Heart right ventricle (tissue), 16 donors: ENCODE measurements around the gene ARMC7. TPM values are rescaled to one million over a fixed set of nuclear protein-coding genes. Genes with fewer than 3 reads are reported as not detected.

Experiments used
- ATAC-seq, 8 donors: fragments of 200-7000 bp; cut with Tn5 transposase; one replicate each; pipeline ENCODE4 v1.9.1; 2020; ENCODE audit warnings: mild to moderate bottlenecking in 8 of 8, moderate library complexity in 8 of 8, moderate number of reproducible peaks in 1 of 8
- DNase-seq, 2 donors: peaks; one replicate each; pipeline ENCODE4 v3.0.0-alpha.2; 2020
- H3K27ac ChIP-seq, 10 donors: fragments of 200-600 bp; sonication (generic) in 2 of 10; one replicate each; pipeline versions ENCODE4 v1.5.0 to v1.8.0; 2020 to 2022; ENCODE audit warnings: mild to moderate bottlenecking in 3 of 10
- H3K27me3 ChIP-seq, 7 donors: fragments of 200-600 bp; one replicate each; pipeline ENCODE4 v1.8.0; 2021 to 2022; ENCODE audit warnings: mild to moderate bottlenecking in 2 of 7
- H3K36me3 ChIP-seq, 9 donors: fragments of 200-600 bp; sonication (generic) in 1 of 9; one replicate each; pipeline versions ENCODE4 v1.5.0 to v1.8.0; 2020 to 2022; ENCODE audit warnings: mild to moderate bottlenecking in 2 of 9
- H3K4me1 ChIP-seq, 9 donors: fragments of 200-600 bp; sonication (generic) in 1 of 9; one replicate each; pipeline versions ENCODE4 v1.5.0 to v1.8.0; 2020 to 2022; ENCODE audit warnings: mild to moderate bottlenecking in 4 of 9
- H3K4me3 ChIP-seq, 10 donors: fragments of 200-600 bp; sonication (generic) in 2 of 10; one replicate each; pipeline versions ENCODE4 v1.5.0 to v1.8.0; 2020 to 2022; ENCODE audit warnings: mild to moderate bottlenecking in 7 of 10, moderate library complexity in 2 of 10
- H3K9me3 ChIP-seq, 11 donors: fragments of 200-600 bp in 10 of 11; sonication (generic) in 2 of 11; one replicate each; pipeline versions ENCODE4 v1.5.0 to v1.8.0; 2013 to 2022; ENCODE audit warnings: mild to moderate bottlenecking in 2 of 11, control low read depth in 1 of 11, moderate library complexity in 1 of 11
- CTCF ChIP-seq, 9 donors: fragments of 200-600 bp; sonication (generic) in 2 of 9; IDR thresholded peaks; one replicate each; pipeline versions ENCODE4 v1.5.0 to v1.8.0; 2021 to 2022; ENCODE audit warnings: antibody characterized with exemption in 9 of 9, mild to moderate bottlenecking in 5 of 9, moderate library complexity in 1 of 9
- WGBS, 2 donors: extraction: QIAGEN DNeasy Blood & Tissue Kit; methylation state at CpG; one replicate each; pipeline ENCODE4 v1.1.7; 2013; ENCODE audit warnings: inconsistent platforms in 1 of 2; 5-methylcytosine and 5-hydroxymethylcytosine counted together
- intact Hi-C, 10 donors: fragments of 100-400 bp; cut with DNase I; formaldehyde crosslinking; loops; one replicate each; pipeline versions ENCODE4 v1.11.1 to v1.14.2; 2022
- polyA plus RNA-seq, 2 donors: library from polyadenylated mRNA; stranded (reverse); fragments of 200-250 nt; gene quantifications; one replicate each; pipeline ENCODE4 v1.2.3, GENCODE V29; 2013
- total RNA-seq, 10 donors: library from RNA; stranded (reverse); fragmentation: NEBNext Ultra II Directional in 3 of 10; extraction: Animal tissue kit (Norgen Biotek cat#: 25700) in 3 of 10; gene quantifications; one replicate each; pipeline versions ENCODE4 v1.2.1 to v1.2.4, GENCODE V29; 2021 to 2023
- donor health status: Arrhythmogenic right ventricular cardiomyopathy.
- donor health status: ischemic (EF 13 %, LVEDD 7.1; RV severe dilation, severe dysfunction).
- donor health status: healthy with polysubstance abuse.
- donor health status: DM: no; HTN: yes; CAD: no.
- donor health status: DM: no; HTN: no; CAD: no.
- donor health status: ischemic (EF 25% LVEDD 6.9; RV normal size, moderate dysfunction).
- donor health status: ischemic (EF 25% LVEDD 5.7; RV mildly dilated, moderate dysfunction).
- donor health status: healthy.
- donor health status: DM: yes; HTN: yes; CAD: no.
- donor health status: Ischemic cardiomyopathy.
- donor health status: ischemic (EF 35%, LVEDD 5.7; RV mildly dilated, moderate dysfunction).
- donor health status: nonischemic (EF 11% LVEDD 7.7; RV severe dilation, severe dysfunction).
- donor health status: DM: yes; HTN: yes; CAD: no.
- donor health status: PGD.
- donor health status: ischemic (EF 29% LVEDD 5.4; RV normal size, mild dysfunction).
- donor health status: nonischemic (EF 23%, LVEDD 6.1; RV moderate dilation, normal function).

ARMC7 gene
- total and polyA plus RNA-seq, 12 donors: 3.1 to 7.9 (median 5.2) TPM

DNA sequence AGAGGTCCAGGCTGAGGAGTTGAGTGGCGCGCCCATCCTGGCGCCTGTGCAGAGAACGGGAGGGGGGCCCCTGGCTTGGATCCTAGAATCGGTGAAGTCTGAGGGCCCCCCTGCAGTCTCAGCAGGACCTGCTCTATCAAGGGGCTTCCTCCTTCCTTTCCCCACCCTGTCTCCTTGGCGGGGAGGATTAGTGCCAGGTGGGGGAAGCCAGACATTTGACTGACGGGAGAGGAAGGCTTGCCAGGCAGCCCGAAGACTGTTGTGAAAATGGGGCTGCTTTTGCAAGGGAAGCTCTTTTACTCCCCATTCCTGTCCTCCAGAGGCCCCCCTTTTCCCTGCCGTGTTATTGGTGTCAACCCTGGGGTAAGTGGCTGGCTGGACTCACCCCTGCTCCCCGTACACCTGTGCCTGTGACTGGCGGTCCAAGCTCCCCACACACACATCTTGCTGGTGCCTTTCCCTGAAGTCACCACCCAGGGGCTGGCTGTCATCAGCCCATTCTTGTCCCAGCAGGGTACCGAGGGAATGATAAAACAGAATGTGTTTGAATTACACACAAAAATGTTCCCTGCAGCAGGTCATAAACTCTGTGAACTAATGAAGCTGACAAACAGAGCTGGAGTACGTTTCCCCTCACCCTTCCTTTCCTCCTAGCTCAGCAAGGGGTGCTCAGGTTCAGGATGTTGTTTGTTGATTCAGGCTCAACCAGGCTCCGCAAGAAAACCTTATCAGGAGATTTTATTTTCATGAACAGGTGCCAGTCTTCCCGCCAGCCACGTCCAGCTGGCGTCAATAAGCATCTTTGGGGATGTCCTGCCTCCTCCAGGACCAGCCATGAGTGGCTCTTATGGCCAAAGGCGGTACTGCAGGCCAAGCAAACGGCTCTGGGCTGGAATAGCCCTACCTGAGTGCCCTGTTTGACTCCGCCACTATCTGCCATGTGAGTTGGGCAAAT lies 4.4 kb upstream of the ARMC7 start:
- Histone ChIP-seq H3K36me3 (peaks cover 0 to 27% (median 3%) of the 10 kb centered on the region in 9 donors), H3K27me3 (no peaks in the 10 kb centered on the region), H3K9me3 (no peaks in the 10 kb centered on the region), H3K4me1 (peaks cover 4 to 31% (median 11%) of the 10 kb centered on the region in 9 donors), H3K4me3 (no peak overlapping the region), H3K27ac (no peak overlapping the region)
- intact Hi-C loops: loop anchor here in 2 of 10 donors (5.0 to 10.0 kb wide), 3 partner anchors 33 to 299 kb away; partner anchors contain the start of genes ATP5PD (in 1 of the 2), GRB2 (in 1 of the 2) and KCTD2 (in 1 of the 2)
- WGBS, 2 donors: 68% methylated on average over 20 of the region's 20 CpGs
- ATAC-seq (peak in 5 of 8 donors; percentile 30 to 58 (median 46)), DNase-seq (no peak)
- peak; percentile 45 to 81 (median 68) for TF ChIP-seq CTCF (IDR thresholded peaks at IDR 0.05)

GRCh38 chr17:75108193-75108592 lies 1.6 kb upstream of the ARMC7 start:
- WGBS, 2 donors: 78 to 79% methylated on average over 2 of the region's 2 CpGs
- H3K27ac ChIP-seq: no peak overlapping the region
- intact Hi-C loops: loop anchor here in 2 of 10 donors (5.0 to 10.0 kb wide), 3 partner anchors 36 to 297 kb away; partner anchors contain the start of genes ATP5PD (in 1 of the 2), GRB2 (in 1 of the 2) and KCTD2 (in 1 of the 2)
- no peak for TF ChIP-seq CTCF (IDR thresholded peaks at IDR 0.05)
- peaks cover 0 to 16% (median 0%) of the 10 kb centered on the region in 9 donors for H3K36me3 ChIP-seq
- H3K9me3 ChIP-seq: no peaks in the 10 kb centered on the region
- ATAC-seq (no peak), DNase-seq (no peak)
- H3K4me1 ChIP-seq: peaks cover 4 to 44% (median 21%) of the 10 kb centered on the region in 9 donors
- no peak overlapping the region for H3K4me3 ChIP-seq
- no peaks in the 10 kb centered on the region for H3K27me3 ChIP-seq

DNA sequence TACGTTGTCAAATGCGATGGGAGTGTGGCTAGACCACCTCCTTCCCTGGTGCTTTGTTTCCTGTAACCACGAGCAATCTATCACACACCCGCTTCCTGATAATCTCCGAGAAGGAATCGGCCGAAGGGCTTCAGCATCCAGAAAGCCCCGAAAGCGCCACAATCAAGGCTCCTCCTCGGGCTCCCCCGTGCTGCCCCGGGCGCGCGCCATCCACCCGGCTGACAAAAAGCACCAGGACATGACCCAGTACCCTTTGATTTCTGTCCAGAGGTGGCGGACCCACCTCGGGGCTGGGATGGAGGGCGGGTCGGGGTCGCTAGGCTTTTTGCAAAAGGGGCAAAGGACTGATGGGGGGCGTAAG lies 743 bp upstream of the ARMC7 start:
- H3K27ac ChIP-seq: peak overlapping the region in 4 of 10 donors; percentile 86 to 91 (median 88)

More for the DNA sequence above, 743 bp upstream of the ARMC7 start:
- Histone ChIP-seq H3K36me3 (peaks cover 0 to 15% (median 0%) of the 10 kb centered on the region in 9 donors), H3K4me1 (peaks cover 5 to 46% (median 26%) of the 10 kb centered on the region in 9 donors), H3K9me3 (no peaks in the 10 kb centered on the region), H3K4me3 (peak overlapping the region; percentile 68 to 96 (median 86)), H3K27me3 (no peaks in the 10 kb centered on the region)
- 9 to 11% methylated on average over 22 of the region's 22 CpGs for WGBS, 2 donors
- DNase-seq (no peak), ATAC-seq (peak in 1 of 8 donors; percentile 1)
- no peak for TF ChIP-seq CTCF (IDR thresholded peaks at IDR 0.05)
- intact Hi-C loops: loop anchor here in 2 of 10 donors (5.0 to 10.0 kb wide), 3 partner anchors 37 to 296 kb away; partner anchors contain the start of genes ATP5PD (in 1 of the 2), GRB2 (in 1 of the 2) and KCTD2 (in 1 of the 2)
